ENCODE results near the gene PPP1CC.

DNA sequence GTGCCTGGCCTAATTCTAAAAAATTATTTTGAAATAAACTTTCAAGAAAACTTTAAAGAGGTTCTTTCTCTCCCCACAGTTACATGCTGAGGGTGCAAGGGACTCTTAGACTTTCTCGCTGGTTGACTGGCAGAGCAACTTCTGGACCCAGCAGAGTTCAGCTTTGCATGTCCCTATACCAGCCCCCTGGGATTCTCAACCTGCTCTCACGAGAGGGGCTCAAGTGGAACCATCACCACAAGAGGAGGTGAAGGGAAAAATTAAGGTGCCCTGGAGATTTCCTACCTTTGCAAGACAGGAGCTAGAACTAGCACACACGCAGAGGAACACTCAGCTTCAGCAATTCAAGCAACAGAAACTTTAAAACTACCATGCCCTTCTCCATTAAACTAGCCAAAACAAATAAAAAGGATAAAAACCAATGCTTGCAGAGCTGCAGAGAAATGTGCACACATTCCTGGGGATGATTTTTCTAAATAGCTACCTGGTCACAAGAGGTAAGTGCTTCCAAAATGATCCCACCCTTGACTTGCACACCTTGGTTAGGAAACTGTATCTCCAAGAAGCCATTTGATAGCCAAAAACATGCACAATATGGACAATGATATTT is 56.3 kb downstream of the PPP1CC start:
- TF ChIP-seq, protein P1, sequence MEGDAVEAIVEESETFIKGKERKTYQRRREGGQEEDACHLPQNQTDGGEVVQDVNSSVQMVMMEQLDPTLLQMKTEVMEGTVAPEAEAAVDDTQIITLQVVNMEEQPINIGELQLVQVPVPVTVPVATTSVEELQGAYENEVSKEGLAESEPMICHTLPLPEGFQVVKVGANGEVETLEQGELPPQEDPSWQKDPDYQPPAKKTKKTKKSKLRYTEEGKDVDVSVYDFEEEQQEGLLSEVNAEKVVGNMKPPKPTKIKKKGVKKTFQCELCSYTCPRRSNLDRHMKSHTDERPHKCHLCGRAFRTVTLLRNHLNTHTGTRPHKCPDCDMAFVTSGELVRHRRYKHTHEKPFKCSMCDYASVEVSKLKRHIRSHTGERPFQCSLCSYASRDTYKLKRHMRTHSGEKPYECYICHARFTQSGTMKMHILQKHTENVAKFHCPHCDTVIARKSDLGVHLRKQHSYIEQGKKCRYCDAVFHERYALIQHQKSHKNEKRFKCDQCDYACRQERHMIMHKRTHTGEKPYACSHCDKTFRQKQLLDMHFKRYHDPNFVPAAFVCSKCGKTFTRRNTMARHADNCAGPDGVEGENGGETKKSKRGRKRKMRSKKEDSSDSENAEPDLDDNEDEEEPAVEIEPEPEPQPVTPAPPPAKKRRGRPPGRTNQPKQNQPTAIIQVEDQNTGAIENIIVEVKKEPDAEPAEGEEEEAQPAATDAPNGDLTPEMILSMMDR (conservative IDR thresholded peaks at IDR 0.05; ENCODE audit: low read length), result no peak
- TF ChIP-seq EZH2phosphoT487 (IDR thresholded peaks at IDR 0.05; ENCODE audit: borderline replicate concordance, low read depth, low read length), result no peak

All from OCI-LY7 (cell line).